ENCODE data around the gene PARP6.
A peak's percentile ranks its signal among the peaks of the same experiment; 100 is the strongest.

The PARP6 gene

GRCh38 chr15:72198356-72199204 lies 73.8 kb downstream of the PARP6 start:
- DNase-seq = no peak

GRCh38 chr15:72197460-72198355 lies 74.6 kb downstream of the PARP6 start, which contains the start of gene GRAMD2A:
Gene GRAMD2A, minus strand, starts transcription at chr15:72197787.
- peak; percentile 60 for DNase-seq

GRCh38 chr15:72197041-72197459 lies 75.3 kb downstream of the PARP6 start:
- peak; percentile 67 for DNase-seq

GRCh38 chr15:72196409-72197040 lies 75.8 kb downstream of the PARP6 start:
- no peak for DNase-seq

- no peak for DNase-seq
Measured at GRCh38 chr15:72195101-72195511, 77.2 kb downstream of the PARP6 start.

- no peak for DNase-seq
Measured at GRCh38 chr15:72193836-72194396, 78.4 kb downstream of the PARP6 start.

GRCh38 chr15:72192416-72192815 lies 79.9 kb downstream of the PARP6 start:
- no peak for DNase-seq
